Smooth muscle cell (in vitro differentiated cells): ENCODE measurements around the gene CACNA1G. TPM values are rescaled to one million over a fixed set of nuclear protein-coding genes. Genes with fewer than 3 reads are reported as not detected.

Source experiments
- DNase-seq: peaks from one replicate; lab custom pipeline; 2025; ENCODE audit not compliant: unreplicated experiment; lab: John Stamatoyannopoulos, UW
- H2AFZ ChIP-seq: fragments of 200-600 bp; sonication (generic); 2 replicates; pipeline ENCODE4 v1.6.0; 2016; ENCODE audit warnings: antibody characterized with exemption, low read depth, mild to moderate bottlenecking
- H3F3A ChIP-seq: fragments of 200-600 bp; sonication (generic); 2 replicates; pipeline ENCODE4 v1.6.0; 2017; ENCODE audit warnings: antibody characterized with exemption, low read depth
- H3K27ac ChIP-seq: fragments of 200-600 bp; sonication (generic); 2 replicates; pipeline ENCODE4 v1.5.1; 2016; ENCODE audit warnings: low read depth, mild to moderate bottlenecking
- H3K27me3 ChIP-seq: fragments of 200-600 bp; sonication (generic); 2 replicates; pipeline ENCODE4 v1.6.1; 2016; ENCODE audit warnings: low read depth, mild to moderate bottlenecking
- H3K36me3 ChIP-seq: fragments of 200-600 bp; sonication (generic); 2 replicates; pipeline ENCODE4 v1.5.1; 2016; ENCODE audit warnings: low read depth
- H3K4me1 ChIP-seq: fragments of 200-600 bp; sonication (generic); 2 replicates; pipeline ENCODE4 v1.5.1; 2016; ENCODE audit warnings: low read depth
- H3K4me2 ChIP-seq: fragments of 200-600 bp; sonication (generic); 2 replicates; pipeline ENCODE4 v1.6.0; 2016; ENCODE audit warnings: mild to moderate bottlenecking
- H3K4me3 ChIP-seq: fragments of 200-600 bp; sonication (generic); 2 replicates; pipeline ENCODE4 v1.5.1; 2016; ENCODE audit warnings: mild to moderate bottlenecking
- H3K79me2 ChIP-seq: fragments of 200-600 bp; sonication (generic); 2 replicates; pipeline ENCODE4 v1.6.0; 2016; ENCODE audit warnings: low read depth, mild to moderate bottlenecking
- H3K9ac ChIP-seq: fragments of 200-600 bp; sonication (generic); 2 replicates; pipeline ENCODE4 v1.6.0; 2016; ENCODE audit warnings: low read depth
- H3K9me3 ChIP-seq: fragments of 200-600 bp; sonication (generic); replicated peaks from 2 replicates; pipeline ENCODE4 v1.5.1; 2016; ENCODE audit warnings: low read depth
- H4K20me1 ChIP-seq: fragments of 200-600 bp; sonication (generic); 2 replicates; pipeline ENCODE4 v1.6.0; 2016; ENCODE audit warnings: low read depth
- WGBS: methylation state at CpG from one replicate; pipeline ENCODE4 v1.1.7; 2016; ENCODE audit warnings: low lambda C conversion rate; 5-methylcytosine and 5-hydroxymethylcytosine counted together
- polyA plus RNA-seq: library from polyadenylated mRNA; unstranded; fragments of >200 nt; fragmentation: Nextera tagmentation; extraction: Ambion mirVana; gene quantifications from 2 replicates; pipeline ENCODE4 v1.2.1, GENCODE V29; 2016
- total RNA-seq: library from RNA; depleted of rRNA; stranded (reverse); fragments of >200 nt; gene quantifications from 2 replicates; pipeline ENCODE4 v1.2.3, GENCODE V29; 2014
- TF ChIP-seq, protein P1 (sequence below): fragments of 200-600 bp; sonication (generic); IDR thresholded peaks from 2 replicates; pipeline ENCODE4 v1.5.1; 2017; ENCODE audit warnings: borderline replicate concordance, mild to moderate bottlenecking, antibody characterized with exemption; ENCODE audit not compliant: insufficient read depth, poor library complexity, severe bottlenecking

CACNA1G gene
- total and polyA plus RNA-seq, 2 experiments from 2014 or later: 1.6 to 1.7 TPM

DNA sequence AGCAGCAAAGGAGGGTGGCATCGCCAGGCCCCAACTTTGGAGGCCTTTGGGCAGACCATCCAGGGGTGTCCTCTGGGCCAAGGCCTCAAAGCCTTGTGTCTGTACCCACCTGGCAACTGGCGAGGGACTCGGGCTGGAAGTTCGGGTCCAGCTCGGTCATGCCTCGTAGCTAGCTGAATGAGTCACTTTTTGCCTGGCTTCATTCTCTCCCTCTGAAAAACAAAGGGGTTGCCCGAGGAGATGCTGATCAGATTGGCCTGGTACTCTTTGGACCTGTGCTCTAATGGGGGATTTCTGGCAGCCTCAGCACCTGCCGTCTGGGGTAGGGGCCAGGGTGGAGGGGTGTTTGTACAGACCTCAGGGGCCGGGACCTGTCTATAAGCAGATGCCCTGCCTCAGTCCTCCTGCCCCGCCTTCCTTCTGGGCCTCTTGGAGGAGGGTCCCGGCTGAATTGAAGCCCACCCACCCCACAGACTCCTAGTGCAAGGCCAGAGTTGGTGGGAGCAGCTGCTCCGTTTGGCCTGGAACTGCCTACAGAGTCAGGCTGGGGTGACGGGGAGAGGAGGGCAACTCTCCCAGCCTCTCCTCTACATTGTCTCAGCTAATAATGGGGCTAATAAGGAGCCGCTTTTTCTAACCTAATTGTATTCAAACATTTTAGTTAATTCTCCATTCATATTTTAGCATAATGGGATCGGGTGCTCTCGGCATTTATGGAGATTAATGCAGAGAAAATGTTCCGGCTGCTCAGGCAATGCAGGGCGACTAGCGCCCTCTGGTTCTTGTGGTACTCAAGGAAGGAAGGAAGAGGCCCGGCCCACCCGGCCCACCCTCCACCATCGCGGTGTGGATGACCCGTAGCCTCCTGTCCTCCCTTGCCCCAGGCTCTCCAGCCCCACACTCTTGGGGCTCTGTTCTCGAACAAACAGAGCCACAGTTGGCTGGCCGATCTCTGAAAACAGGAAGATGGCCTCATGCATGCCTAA lies 52.8 kb downstream of the CACNA1G start:
- Histone ChIP-seq H3K27ac (no peak overlapping the region), H3K9me3 (no peaks in the 10 kb centered on the region), H3K4me1 (no peaks in the 10 kb centered on the region), H3F3A (no peaks in the 10 kb centered on the region), H3K36me3 (no peaks in the 10 kb centered on the region), H3K9ac (no peak overlapping the region), H2AFZ (no peak overlapping the region), H3K4me3 (no peak overlapping the region), H4K20me1 (no peaks in the 10 kb centered on the region), H3K27me3 (no peaks in the 10 kb centered on the region), H3K79me2 (no peaks in the 10 kb centered on the region), H3K4me2 (no peak overlapping the region)
- DNase-seq: no peak
- WGBS: 87% methylated on average over 26 of the region's 26 CpGs
- TF ChIP-seq, protein P1, sequence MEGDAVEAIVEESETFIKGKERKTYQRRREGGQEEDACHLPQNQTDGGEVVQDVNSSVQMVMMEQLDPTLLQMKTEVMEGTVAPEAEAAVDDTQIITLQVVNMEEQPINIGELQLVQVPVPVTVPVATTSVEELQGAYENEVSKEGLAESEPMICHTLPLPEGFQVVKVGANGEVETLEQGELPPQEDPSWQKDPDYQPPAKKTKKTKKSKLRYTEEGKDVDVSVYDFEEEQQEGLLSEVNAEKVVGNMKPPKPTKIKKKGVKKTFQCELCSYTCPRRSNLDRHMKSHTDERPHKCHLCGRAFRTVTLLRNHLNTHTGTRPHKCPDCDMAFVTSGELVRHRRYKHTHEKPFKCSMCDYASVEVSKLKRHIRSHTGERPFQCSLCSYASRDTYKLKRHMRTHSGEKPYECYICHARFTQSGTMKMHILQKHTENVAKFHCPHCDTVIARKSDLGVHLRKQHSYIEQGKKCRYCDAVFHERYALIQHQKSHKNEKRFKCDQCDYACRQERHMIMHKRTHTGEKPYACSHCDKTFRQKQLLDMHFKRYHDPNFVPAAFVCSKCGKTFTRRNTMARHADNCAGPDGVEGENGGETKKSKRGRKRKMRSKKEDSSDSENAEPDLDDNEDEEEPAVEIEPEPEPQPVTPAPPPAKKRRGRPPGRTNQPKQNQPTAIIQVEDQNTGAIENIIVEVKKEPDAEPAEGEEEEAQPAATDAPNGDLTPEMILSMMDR: no peak

DNA sequence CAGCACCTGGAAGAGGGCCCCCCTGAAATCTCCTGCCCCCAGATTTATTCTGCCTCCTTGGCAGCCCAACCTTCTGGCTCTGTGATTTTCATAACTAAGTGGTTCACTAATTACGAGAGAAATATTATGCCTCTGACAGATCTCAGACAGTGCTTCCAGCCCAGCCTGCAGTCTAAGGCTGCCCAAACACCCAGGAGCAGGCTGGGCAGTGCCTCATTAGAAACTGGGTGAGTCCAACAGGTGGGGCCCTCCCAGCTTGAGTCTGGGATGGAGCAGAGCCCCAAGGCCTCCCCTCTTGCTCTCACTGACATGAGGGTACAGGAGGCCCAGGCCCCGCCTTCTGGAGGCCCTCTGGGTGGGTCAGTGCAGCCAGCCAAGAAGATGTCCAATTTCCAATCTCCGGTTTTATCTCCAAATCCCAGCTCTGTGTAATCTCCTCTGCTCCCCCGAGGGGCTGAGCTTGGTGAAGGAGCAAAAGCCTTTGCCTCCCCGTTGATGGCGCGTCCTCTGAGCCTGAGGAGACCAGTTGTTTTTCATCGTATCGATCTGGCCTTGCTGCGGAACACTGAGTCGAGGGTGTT lies 54.0 kb downstream of the CACNA1G start:
- no peak for DNase-seq
- H3K27me3 ChIP-seq: no peaks in the 10 kb centered on the region
- H3K4me3 ChIP-seq: no peak overlapping the region
- H3K9me3 ChIP-seq: no peaks in the 10 kb centered on the region
- no peaks in the 10 kb centered on the region for H4K20me1 ChIP-seq
- H3K4me1 ChIP-seq: peaks cover under 1% of the 10 kb centered on the region
- H3F3A ChIP-seq: no peaks in the 10 kb centered on the region
- no peak overlapping the region for H2AFZ ChIP-seq
- no peak overlapping the region for H3K27ac ChIP-seq
- H3K9ac ChIP-seq: no peak overlapping the region
- TF ChIP-seq, protein P1: no peak
- no peak overlapping the region for H3K4me2 ChIP-seq
- 75% methylated on average over 11 of the region's 11 CpGs for WGBS
- no peaks in the 10 kb centered on the region for H3K79me2 ChIP-seq
- H3K36me3 ChIP-seq: no peaks in the 10 kb centered on the region

DNA sequence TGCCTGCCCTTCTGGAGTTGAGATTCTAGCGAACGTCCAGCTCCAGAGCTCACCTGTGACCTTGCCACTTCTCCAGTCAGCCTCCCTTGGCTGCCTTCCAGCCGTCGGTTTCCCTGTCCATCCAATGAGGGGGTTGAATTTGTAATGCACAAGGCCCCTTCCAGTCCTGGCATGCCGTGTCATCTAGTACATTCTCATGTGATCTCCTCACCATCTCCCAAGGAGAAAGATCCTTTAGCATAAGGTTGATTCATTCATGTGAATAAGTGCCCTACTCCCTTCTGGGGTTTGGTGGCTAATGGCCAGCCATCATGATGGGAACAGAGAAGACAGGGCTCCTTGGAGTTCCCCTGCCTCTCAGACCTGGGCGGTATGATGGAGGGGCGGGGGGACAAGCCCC lies 55.3 kb downstream of the CACNA1G start:
- no peak overlapping the region for H3K4me3 ChIP-seq
- H3K27ac ChIP-seq: no peak overlapping the region
- H3K27me3 ChIP-seq: no peaks in the 10 kb centered on the region
- H4K20me1 ChIP-seq: no peaks in the 10 kb centered on the region
- no peaks in the 10 kb centered on the region for H3K79me2 ChIP-seq
- no peaks in the 10 kb centered on the region for H3F3A ChIP-seq
- no peak overlapping the region for H3K9ac ChIP-seq
- H3K4me2 ChIP-seq: no peak overlapping the region
- WGBS: 94% methylated on average over 7 of the region's 7 CpGs
- no peak for DNase-seq
- H3K9me3 ChIP-seq: no peaks in the 10 kb centered on the region
- H3K36me3 ChIP-seq: no peaks in the 10 kb centered on the region
- TF ChIP-seq, protein P1: no peak
- H3K4me1 ChIP-seq: peaks cover 4% of the 10 kb centered on the region
- H2AFZ ChIP-seq: no peak overlapping the region
